WTC11 (cell line): Measurements from ENCODE around the gene UFL1.

Source experiments
- CBFB ChIP-seq: sonication (generic); formaldehyde crosslinking; IDR thresholded peaks from 2 replicates; pipeline ENCODE4 v1.8.1; 2022; ENCODE audit warnings: mild to moderate bottlenecking, low read depth, missing genetic modification reagents
- MXD4 ChIP-seq: fragments of 250-450 bp; sonication (Bioruptor Pico); IDR thresholded peaks from 2 replicates; pipeline ENCODE4 v1.8.0; 2021; ENCODE audit warnings: mild to moderate bottlenecking, moderate library complexity, borderline replicate concordance
- SP1 ChIP-seq: sonication (generic); formaldehyde crosslinking; conservative IDR thresholded peaks from 2 replicates; pipeline ENCODE4 v1.8.1; 2022; ENCODE audit warnings: missing genetic modification reagents
- TF ChIP-seq, protein P1 (sequence below): fragments of 200-600 bp; IDR thresholded peaks from 2 replicates; pipeline ENCODE4 v1.8.0; 2022; ENCODE audit warnings: antibody characterized with exemption
- TF ChIP-seq, protein P2 (sequence below): sonication (generic); formaldehyde crosslinking; IDR thresholded peaks from 2 replicates; pipeline ENCODE4 v1.8.0; 2022; ENCODE audit warnings: mild to moderate bottlenecking, missing genetic modification reagents
- TF ChIP-seq, protein P3 (sequence below): sonication (generic); formaldehyde crosslinking; IDR thresholded peaks from 2 replicates; pipeline ENCODE4 v1.8.0; 2023; ENCODE audit warnings: missing genetic modification reagents
- TF ChIP-seq, protein P4 (sequence below): sonication (generic); formaldehyde crosslinking; IDR thresholded peaks from 2 replicates; pipeline ENCODE4 v1.8.0; 2022; ENCODE audit warnings: missing genetic modification reagents
- TF ChIP-seq, protein P5 (sequence below): sonication (generic); formaldehyde crosslinking; IDR thresholded peaks from 2 replicates; pipeline ENCODE4 v1.8.1; 2023; ENCODE audit warnings: mild to moderate bottlenecking, missing genetic modification reagents
- TF ChIP-seq, protein P6 (sequence below): sonication (generic); formaldehyde crosslinking; IDR thresholded peaks from 2 replicates; pipeline ENCODE4 v1.8.0; 2023; ENCODE audit warnings: missing genetic modification reagents, mild to moderate bottlenecking, borderline replicate concordance

DNA sequence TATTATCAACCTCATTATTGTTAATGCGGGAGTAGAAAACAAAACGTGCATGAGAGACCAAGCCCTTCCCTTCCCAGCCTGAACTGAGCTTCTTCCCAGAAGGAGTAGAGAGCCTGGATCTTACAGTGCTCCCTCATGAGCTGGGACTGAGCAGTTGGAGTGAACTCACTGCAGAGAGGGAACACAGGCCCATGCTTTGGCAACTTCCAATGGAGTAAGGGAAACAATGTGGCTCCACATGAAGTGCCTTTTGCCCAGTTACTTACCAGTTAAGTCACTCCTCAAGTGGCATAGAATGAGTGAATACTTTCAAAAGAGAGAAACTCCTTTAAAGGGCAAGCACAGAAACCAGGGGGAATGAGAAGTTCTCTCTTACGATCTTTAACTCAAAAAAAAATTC is 53.8 kb downstream of the UFL1 start:
- TF ChIP-seq, protein P1, sequence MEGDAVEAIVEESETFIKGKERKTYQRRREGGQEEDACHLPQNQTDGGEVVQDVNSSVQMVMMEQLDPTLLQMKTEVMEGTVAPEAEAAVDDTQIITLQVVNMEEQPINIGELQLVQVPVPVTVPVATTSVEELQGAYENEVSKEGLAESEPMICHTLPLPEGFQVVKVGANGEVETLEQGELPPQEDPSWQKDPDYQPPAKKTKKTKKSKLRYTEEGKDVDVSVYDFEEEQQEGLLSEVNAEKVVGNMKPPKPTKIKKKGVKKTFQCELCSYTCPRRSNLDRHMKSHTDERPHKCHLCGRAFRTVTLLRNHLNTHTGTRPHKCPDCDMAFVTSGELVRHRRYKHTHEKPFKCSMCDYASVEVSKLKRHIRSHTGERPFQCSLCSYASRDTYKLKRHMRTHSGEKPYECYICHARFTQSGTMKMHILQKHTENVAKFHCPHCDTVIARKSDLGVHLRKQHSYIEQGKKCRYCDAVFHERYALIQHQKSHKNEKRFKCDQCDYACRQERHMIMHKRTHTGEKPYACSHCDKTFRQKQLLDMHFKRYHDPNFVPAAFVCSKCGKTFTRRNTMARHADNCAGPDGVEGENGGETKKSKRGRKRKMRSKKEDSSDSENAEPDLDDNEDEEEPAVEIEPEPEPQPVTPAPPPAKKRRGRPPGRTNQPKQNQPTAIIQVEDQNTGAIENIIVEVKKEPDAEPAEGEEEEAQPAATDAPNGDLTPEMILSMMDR, result no peak
- TF ChIP-seq, protein P2, sequence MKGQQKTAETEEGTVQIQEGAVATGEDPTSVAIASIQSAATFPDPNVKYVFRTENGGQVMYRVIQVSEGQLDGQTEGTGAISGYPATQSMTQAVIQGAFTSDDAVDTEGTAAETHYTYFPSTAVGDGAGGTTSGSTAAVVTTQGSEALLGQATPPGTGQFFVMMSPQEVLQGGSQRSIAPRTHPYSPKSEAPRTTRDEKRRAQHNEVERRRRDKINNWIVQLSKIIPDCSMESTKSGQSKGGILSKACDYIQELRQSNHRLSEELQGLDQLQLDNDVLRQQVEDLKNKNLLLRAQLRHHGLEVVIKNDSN (CRISPR knock-in tag), result no peak
- TF ChIP-seq, protein P3, sequence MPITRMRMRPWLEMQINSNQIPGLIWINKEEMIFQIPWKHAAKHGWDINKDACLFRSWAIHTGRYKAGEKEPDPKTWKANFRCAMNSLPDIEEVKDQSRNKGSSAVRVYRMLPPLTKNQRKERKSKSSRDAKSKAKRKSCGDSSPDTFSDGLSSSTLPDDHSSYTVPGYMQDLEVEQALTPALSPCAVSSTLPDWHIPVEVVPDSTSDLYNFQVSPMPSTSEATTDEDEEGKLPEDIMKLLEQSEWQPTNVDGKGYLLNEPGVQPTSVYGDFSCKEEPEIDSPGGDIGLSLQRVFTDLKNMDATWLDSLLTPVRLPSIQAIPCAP (CRISPR knock-in tag), result no peak
- TF ChIP-seq MXD4 (CRISPR knock-in tag), result no peak
- TF ChIP-seq, protein P4, sequence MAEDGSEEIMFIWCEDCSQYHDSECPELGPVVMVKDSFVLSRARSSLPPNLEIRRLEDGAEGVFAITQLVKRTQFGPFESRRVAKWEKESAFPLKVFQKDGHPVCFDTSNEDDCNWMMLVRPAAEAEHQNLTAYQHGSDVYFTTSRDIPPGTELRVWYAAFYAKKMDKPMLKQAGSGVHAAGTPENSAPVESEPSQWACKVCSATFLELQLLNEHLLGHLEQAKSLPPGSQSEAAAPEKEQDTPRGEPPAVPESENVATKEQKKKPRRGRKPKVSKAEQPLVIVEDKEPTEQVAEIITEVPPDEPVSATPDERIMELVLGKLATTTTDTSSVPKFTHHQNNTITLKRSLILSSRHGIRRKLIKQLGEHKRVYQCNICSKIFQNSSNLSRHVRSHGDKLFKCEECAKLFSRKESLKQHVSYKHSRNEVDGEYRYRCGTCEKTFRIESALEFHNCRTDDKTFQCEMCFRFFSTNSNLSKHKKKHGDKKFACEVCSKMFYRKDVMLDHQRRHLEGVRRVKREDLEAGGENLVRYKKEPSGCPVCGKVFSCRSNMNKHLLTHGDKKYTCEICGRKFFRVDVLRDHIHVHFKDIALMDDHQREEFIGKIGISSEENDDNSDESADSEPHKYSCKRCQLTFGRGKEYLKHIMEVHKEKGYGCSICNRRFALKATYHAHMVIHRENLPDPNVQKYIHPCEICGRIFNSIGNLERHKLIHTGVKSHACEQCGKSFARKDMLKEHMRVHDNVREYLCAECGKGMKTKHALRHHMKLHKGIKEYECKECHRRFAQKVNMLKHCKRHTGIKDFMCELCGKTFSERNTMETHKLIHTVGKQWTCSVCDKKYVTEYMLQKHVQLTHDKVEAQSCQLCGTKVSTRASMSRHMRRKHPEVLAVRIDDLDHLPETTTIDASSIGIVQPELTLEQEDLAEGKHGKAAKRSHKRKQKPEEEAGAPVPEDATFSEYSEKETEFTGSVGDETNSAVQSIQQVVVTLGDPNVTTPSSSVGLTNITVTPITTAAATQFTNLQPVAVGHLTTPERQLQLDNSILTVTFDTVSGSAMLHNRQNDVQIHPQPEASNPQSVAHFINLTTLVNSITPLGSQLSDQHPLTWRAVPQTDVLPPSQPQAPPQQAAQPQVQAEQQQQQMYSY (CRISPR knock-in tag), result no peak
- TF ChIP-seq, protein P5, sequence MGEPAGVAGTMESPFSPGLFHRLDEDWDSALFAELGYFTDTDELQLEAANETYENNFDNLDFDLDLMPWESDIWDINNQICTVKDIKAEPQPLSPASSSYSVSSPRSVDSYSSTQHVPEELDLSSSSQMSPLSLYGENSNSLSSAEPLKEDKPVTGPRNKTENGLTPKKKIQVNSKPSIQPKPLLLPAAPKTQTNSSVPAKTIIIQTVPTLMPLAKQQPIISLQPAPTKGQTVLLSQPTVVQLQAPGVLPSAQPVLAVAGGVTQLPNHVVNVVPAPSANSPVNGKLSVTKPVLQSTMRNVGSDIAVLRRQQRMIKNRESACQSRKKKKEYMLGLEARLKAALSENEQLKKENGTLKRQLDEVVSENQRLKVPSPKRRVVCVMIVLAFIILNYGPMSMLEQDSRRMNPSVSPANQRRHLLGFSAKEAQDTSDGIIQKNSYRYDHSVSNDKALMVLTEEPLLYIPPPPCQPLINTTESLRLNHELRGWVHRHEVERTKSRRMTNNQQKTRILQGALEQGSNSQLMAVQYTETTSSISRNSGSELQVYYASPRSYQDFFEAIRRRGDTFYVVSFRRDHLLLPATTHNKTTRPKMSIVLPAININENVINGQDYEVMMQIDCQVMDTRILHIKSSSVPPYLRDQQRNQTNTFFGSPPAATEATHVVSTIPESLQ (CRISPR knock-in tag), result no peak
- TF ChIP-seq, protein P6, sequence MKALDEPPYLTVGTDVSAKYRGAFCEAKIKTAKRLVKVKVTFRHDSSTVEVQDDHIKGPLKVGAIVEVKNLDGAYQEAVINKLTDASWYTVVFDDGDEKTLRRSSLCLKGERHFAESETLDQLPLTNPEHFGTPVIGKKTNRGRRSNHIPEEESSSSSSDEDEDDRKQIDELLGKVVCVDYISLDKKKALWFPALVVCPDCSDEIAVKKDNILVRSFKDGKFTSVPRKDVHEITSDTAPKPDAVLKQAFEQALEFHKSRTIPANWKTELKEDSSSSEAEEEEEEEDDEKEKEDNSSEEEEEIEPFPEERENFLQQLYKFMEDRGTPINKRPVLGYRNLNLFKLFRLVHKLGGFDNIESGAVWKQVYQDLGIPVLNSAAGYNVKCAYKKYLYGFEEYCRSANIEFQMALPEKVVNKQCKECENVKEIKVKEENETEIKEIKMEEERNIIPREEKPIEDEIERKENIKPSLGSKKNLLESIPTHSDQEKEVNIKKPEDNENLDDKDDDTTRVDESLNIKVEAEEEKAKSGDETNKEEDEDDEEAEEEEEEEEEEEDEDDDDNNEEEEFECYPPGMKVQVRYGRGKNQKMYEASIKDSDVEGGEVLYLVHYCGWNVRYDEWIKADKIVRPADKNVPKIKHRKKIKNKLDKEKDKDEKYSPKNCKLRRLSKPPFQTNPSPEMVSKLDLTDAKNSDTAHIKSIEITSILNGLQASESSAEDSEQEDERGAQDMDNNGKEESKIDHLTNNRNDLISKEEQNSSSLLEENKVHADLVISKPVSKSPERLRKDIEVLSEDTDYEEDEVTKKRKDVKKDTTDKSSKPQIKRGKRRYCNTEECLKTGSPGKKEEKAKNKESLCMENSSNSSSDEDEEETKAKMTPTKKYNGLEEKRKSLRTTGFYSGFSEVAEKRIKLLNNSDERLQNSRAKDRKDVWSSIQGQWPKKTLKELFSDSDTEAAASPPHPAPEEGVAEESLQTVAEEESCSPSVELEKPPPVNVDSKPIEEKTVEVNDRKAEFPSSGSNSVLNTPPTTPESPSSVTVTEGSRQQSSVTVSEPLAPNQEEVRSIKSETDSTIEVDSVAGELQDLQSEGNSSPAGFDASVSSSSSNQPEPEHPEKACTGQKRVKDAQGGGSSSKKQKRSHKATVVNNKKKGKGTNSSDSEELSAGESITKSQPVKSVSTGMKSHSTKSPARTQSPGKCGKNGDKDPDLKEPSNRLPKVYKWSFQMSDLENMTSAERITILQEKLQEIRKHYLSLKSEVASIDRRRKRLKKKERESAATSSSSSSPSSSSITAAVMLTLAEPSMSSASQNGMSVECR (CRISPR knock-in tag), result no peak
- TF ChIP-seq SP1 (CRISPR knock-in tag), result no peak
- no peak for TF ChIP-seq CBFB (CRISPR knock-in tag)
